CD4-positive, alpha-beta T cell treated with Interferon gamma for 1 hour (primary cell): ENCODE measurements around the gene SEPHS2.
A peak's percentile ranks its signal among the peaks of the same experiment; 100 is the strongest.
"Not testable (repeated sequence)": the region's sequence is repeated elsewhere in the genome, so short reads cannot be mapped to it uniquely, and the experiment has no call there.

Source experiments
- DNase-seq: peaks from one replicate; pipeline ENCODE4 v3.0.0-alpha.2; 2020

Gene SEPHS2

DNA sequence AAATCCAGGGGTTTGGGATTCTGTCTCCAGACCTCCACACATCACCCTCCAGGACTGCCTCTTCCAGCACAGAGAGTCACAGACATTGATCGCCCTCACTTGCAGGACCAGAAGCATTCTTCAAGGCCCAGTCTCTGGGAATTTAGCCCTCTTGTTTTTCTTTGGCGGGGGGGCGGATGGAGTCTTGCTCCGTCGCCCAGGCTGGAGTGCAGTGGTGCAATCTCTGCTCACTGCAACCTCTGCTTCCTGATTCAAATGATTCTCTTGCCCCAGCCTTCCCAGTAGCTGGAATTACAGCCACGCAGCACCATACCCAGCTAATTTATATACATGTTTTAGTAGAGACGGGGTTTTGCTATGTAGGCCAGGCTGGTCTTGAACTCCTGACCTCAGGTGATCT, 18.4 kb upstream of the SEPHS2 start:
- DNase-seq, result no peak

DNA sequence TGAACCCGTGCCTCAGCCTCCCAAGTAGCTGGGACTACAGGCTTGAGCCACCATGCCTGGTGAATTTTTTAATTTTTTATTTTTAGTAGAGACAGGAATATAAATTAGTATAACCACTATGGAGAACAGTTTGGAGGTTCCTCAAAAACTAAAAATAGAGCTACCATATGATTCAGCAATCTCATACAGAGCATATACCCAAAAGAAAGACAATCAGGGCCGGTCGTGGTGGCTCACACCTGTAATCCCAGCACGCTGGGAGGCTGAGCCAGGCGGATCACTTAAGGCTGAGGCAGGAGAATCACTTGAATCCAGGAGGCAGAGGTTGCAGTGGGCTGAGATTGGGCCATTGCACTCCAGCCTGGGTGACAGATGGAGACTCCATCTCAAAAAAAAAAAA, 15.8 kb upstream of the SEPHS2 start:
- not testable (repeated sequence) for DNase-seq

DNA sequence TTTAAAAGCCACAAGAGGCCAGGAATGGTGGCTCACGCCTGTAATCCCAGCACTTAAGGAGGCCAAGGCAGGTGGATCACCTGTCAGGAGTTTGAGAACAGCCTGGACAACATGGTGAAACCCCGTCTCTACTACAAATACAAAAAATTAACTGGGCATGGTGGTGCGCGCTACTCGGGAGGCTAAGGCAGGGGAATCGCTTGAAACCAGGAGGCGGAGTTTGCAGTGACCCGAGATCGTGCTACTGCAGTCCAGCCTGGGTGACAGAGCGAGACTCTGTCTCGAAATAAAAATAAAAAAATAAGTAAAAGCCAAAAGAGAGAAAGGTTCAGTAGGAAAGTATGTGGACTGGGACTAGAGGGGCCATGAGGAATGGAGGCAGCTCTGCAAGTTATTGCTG, 13.8 kb upstream of the SEPHS2 start:
- no peak for DNase-seq

DNA sequence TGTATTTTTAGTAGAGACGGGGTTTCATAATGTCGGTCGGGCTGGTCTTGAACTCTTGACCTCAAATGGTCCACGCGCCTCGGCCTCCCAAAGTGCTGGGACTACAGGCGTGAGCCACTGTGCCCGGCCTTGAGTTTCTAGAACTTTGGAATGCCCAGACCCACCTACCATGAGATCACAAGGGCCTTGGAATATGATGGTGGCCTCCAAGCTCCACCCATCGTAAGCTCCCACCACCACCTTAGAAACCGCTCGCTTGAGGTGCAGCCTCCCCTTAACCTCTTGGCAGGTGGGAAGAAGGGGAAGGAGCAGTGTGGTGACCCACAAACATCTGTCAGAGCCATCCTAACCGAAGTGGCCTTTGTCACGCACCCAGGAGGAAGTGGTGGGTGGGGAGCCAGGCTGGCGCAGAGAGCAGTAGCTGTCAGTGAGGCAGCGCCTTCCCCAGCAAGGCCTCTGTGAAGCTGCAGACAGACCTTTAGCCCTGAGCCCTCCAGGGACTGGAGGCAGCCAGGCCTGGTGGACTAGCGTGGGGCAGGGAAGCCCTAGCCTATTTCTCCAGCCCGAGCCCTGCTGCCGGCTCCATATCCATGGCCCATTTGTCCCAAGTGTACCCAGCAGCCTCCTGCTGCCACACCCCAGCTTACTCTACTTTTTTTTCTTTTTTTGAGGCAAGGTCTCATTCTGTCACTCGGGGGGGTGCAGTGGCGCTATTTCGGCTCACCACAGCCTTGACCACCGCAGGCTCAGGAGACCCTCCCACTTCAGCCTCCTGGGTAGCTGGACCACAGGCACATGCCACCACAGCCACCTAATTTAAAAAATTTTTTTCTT, 13.1 kb upstream of the SEPHS2 start:
- DNase-seq, result peak; percentile 75

DNA sequence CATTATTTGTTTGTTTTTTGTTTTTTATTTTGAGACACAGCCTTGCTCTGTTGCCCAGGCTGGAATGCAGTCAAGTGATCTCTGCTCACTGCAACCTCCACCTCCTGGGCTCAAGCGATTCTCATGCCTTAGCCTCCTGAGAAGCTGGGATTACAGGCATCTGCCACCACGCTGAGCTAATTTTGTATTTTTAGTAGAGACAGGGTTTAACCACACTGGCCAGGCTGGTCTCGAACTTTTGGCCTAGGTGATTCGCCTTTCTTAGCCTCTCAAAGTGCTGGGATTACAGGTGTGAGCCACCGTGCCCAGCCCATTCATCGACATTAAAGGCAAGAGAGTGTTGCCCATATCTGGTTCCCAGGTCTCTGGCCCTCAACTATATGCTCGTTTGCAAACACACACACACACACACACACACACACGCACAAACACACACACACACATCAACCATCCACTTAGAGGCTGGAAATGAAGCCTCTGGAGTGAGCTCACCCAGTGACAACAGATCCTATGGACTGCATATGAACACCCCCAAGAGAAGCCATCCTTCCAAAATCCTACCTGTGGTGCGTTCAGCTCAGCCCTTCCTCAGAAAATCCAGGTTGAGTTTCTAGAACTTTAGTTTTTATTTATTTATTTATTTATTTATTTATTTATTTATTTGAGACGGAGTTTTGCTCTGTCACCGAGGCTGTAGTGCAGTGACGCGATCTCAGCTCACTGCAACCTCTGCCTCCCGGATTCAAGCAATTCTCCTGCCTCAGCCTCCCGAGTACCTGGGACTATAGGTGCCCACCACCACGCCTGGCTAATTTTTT, 12.3 kb upstream of the SEPHS2 start:
- DNase-seq, result no peak

DNA sequence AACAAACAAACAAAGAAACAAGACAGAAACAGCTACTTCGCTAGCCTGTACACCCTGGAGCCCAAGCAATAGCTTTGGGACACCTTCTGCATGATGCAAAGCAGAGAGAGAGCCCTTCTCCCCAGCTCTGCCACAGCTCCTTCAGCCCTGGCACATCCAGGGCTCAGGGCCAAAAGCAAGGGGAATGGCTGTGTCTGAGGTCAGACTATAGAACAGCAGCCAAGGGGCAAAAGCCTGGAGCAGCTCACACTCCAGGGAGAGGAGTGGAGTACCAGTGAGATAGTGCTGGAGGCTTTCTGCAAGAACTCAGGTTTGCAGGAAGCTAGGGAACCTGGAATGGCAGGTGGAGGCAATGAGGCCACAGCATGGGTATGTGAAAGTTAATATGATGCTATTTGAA, 11.6 kb upstream of the SEPHS2 start:
- no peak for DNase-seq

DNA sequence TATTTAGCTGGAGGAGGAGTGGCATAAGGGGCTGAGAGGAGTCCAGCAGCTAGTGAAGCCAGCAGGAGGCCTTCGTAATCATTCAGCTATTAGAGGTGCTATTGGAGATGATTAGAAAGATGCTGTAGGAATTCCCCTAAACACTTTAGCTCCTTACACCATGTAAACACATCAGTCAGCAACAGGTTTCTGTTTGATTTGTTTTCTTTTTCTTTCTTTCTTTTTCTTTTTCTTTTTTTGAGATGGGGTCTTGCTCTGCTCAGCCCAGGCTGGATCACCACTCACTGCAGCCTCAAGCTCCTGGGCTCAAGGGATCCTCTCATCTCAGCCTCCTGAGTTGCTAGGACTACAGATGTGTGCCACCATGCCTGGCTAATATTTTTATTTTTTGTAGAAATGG, 10.6 kb upstream of the SEPHS2 start:
- DNase-seq, result no peak

DNA sequence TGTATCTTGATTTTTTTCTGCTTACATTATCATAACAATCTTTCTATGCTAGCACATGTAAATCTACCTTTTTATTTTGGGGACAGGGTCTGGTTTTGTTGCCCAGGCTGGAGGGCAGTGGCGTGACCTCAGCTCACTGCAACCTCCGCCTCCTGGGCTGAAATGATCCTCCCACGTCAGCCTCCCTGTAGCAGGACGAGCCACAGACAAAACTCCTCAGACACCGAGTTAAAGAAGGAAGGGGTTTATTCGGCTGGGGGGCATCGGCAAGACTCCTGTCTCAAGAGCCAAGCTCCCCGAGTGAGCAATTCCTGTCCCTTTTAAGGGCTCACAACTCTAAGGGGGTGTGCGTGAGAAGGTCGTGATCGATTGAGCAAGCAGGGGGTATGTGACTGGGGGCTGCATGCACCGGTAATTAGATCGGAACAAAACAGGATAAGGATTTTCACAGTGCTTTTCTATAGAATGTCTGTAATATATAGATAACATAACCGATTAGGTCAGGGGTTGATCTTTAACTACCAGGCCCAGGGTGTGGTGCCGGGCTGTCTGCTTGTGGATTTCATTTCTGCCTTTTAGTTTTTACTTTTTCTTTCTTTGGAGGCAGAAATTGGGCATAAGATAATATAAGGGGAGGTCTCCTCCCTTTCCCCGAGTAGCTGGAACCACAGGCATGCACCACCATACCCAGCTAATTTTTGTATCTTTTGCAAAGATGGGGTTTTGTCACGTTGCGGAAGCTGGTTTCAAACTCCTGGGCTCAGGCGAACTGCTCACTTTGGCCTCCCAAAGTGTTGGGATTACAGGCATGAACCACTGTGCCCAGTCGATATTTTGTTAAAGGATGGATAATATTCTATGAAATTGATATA, 7.3 kb upstream of the SEPHS2 start:
- not testable (repeated sequence) for DNase-seq

DNA sequence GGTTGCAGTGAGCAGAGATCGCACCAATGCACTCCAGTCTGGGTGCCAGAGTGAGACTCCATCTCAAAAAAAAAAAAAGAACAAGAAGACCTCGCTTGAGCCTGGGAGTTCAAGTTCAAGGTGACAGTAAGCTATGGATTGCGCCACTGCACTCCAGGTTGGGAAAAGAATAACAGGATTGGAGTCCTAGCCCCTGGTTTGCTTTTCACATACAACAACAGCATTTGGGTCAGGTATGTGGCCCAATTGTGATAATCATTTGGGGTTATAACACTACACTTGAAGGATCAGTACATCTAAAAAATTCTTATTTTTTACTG, 3.4 kb upstream of the SEPHS2 start:
- no peak for DNase-seq

DNA sequence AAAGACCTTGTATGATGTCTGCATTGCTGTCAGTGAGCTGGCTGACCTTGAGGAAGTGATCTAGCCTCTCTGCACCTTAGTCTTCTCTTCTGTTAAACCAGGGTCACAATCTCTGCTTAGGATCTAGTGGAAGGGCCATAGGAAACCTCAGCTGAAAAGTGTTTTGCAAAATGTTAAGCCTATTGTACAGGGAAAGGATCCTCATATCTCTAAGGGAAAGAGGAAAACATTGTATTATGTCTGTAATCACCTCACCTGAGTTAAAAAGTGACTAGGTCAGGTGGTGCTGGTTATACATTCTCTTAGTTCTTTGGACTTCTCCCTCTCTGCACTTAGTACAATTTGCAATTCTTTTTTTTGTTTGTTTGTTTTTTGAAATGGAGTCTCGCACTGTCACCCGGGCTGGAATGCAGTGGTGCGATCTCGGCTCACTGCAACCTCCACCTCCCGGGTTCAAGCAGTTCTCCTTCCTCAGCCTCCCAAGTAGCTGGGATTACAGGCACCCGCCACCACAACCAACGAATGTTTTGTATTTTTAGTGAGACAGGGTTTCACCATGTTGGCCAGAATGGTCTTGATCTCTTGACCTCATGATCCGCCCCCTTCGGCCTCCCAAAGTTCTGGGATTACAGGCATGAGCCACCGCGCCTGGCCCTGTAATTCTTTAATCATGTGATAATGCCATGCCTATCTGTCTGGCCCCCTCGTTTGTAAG, 2.0 kb upstream of the SEPHS2 start:
- no peak for DNase-seq

DNA sequence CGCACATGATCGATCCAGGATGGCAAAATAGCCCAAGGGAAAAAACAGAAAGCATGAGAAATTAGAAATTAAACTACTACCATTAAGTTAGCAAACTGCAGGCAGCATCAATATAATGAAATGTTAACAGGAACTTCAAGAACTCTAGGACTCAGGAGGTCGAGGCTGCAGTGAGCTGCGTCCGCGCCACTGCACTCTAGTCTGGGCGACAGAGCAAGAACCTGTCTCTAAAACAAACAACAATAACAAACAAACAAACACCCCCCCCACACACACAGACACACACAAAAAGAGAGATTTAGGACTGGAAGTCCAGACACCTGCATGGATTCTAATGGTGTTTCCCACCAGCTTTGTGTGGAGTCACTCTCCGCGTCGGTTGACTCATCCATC, 525 bp upstream of the SEPHS2 start:
- no peak for DNase-seq

DNA sequence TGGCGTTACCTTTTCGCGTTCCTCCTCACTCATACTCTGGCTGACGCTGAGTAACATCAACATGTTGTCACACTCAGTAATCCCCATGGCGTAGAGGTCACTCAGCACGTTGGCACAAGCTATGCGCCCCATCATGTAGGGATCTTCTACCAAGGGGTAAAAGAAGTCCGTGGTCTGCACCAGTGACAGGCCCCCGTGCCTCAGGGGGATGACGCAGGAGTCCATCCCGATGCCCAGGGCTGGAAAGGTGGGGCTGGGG, 596 bp downstream of the SEPHS2 start:
- no peak for DNase-seq

DNA sequence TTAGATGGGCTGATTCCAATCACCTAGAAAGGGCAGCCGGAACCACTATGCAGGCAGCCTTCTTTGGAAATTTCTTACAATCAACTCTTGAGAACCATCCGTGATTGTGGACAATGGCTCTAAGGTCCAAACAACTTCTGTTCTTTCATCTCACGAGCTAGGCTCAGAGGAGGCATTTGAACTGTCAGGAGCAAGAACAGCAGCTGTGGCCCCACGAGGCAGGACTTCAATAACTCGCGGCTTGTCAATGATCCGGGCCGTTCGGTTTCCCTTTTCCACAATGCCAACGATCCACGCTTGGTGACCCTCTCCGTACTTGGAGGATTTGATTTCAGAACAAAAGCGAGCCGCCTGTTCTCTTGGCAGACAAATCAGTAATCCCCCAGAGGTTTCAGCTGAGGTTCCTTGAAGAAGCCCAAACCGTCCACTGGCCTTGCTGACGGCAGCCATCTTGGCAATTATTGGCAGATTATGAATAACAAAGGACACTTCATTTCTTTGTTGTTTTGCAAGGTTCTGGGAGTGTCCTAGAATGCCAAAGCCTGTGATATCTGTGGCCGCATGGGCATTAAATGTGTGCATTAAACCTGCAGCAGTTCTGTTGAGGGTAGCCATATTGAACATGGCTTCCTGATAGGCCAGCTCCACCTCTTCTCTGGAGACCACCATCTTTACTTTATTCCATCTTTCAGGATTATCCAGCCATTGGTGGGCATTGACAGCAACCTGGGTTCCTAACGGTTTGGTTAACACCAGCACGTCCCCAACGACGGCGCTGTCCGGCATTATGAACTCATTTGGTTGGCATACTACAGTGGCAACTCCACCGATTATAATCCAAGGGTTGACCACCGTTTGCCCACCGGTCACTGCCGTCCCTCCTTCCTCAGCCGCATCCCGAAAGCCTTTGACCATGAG, 1.2 kb downstream of the SEPHS2 start:
- no peak for DNase-seq

DNA sequence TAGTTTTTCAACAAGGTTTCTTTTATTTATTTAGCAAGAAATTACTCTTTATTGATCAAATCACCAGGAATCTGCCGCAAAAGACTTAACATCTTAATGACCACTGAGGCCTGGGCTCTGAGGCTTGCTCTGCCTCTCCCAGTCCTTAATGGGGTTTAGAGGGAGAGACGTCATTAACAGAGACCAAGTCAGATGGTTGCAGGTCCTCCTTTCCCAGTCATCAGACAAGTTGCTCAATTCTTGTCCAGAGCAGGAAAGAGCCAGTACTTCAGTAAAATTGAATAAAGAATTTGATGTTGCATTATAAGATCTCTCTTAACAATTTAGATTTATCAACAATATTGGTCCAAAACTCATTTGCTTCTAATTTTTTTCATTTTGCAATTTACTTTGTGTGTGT, 2.0 kb downstream of the SEPHS2 start:
- DNase-seq, result no peak

DNA sequence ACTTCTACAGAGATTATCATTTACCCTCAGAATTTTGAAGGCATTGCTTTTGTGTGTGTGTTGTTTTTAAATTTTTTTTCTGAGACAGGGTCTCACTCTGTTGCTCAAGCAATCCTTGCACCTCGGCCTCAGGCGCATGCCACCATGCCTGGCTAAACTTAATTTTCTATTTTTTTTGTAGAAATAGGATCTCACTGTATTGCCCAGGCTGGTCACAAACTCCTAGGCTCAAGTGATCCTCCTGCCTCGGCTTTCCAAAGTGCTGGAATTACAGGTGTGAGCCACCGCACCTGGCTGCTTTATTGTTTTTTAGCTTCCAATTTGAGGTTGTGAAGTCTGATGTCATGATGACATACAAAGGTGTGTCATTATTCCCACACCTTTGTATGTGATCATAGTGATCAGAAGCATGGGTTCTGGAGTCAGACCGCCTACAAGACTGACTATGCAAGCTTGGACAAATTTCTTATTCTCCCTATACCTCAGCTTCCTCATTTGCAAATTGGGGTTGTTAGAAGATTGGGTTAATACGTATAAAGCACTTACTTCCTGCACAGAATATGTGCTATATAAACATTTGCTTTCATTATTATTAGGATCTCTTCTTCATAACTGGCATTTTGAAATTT, 5.8 kb downstream of the SEPHS2 start:
- no peak for DNase-seq

DNA sequence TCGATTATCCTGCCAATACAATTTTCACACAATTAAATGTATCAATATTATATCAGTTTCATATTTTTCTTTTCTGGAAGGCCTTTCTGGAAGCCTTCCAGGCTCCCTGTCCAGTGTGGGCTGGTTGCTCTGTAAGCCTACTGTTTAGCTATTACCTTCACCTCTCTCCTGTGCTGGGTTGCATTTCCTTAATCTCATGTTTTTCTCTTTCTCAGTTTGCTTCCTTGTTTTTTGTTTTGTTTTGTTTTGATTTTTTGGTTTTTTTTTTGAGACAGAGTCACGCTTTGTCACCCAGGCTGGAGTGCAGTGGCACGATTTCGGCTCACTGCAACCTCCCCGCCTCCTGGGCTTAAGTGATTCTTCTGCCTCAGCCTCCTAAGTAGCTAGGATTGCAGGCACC, 6.8 kb downstream of the SEPHS2 start:
- DNase-seq, result no peak

DNA sequence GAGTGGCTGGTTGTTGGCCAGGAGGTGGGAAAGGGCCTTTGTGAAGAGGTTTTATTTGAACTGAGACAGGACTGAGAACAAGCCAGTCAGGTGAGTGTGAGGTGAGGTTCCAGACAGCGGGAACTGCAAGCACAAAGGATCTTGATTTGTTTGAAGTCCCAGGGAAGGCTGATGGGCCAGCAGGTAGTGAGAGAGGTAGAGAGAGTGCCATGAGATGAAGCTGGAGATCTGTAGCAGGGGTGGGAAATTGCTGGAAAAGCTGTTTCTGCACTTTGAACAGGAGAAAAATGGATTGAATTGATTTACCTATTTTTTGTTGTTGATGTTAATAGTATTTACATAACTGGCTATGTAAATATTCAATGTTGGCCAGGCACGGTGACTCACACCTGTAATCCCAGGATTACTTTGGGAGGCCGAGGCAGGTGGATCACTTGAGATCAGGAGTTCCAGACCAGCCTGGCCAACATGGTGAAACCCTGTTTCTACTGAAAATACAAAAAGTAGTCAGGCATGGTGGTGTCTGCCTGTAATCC, 8.1 kb downstream of the SEPHS2 start:
- no peak for DNase-seq

DNA sequence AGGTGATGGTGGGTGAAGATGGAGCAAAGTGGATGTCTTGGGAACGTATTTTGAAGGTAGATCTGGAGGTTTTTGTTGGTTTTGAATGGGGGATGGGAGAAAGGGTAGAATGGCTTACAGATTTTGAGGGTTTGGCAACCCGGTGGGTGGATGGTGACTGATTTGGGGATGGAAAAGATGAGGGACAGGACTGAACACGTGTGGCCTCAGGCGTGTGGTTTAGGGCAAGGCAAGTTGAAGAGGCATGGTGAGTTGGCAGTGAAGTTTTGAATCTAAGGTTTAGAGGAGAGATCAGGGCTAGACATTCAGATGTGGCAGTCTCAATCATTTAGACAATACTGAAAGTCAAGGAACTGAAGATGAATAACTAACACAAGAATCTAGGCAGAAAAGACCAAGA, 10.8 kb downstream of the SEPHS2 start:
- no peak for DNase-seq

DNA sequence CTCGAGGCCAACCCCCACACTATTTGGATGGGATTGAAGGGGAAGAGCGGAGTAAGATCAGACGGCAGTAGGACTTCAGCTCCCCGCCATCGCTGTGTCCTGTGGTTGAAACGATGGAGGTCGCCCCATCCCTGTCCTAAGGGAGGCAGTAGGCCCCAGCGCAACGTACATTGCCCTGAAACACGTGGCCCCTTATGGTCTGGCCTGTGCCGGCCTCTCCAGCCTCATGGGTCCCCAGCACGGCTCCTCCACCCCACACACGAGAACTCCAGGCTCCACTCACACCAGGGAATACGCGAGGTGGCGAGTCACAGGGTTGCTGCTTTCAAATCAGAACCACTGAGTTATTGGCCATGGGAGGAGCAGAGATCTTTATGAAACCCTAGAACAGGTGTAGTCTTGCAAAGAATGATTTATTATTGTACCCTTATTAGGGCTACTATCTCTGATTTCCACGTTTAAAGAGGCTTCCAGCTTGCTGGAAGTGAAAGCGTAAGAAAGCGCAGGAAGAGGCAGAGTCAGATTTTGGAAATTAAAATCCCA, 15.2 kb downstream of the SEPHS2 start:
- no peak for DNase-seq

DNA sequence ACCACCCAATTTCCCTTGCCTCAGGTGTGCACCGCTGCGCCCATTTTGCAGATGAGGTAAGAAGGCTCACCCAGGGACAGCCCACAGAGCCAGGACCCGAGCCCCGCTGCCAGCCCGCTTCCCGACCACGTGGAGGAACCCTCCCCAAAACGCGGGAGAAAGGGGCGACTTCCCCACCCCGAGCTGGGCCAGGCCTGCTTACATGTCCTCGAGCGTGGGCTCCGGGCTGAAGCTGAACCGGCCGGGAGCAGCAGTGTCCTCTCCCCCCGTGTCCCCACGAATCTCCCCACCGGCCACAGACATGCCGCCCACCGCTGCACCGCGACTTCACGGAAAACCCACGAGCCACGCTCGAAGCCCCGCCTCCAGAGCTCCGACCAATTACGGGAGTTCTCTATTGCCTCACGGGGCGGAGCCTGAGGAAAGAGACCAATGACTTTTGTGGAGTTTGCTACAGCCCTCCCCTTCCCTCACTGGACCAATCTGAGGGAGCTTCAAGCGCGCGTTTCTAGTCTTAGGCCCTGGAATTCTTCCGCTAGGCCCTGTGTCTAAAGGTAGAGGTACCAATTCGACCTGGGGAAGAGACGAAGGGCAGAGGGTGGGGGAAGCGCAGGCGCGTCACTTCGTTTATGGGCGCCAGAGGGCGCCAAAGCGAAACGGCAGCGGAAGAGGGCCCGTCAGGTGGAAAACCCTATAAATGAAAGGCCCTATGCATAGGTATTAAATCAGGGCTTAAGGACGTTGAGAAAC, 15.8 kb downstream of the SEPHS2 start, which contains the start of gene DCTPP1:
TSS of gene DCTPP1 (minus strand) at position 353 of the 750 bp plus-strand sequence. CDS start at position 303, 50 bp downstream.
- peak; percentile 98 for DNase-seq
